Gastrocnemius medialis (tissue), 4 donors: ENCODE data around the gene DAW1. TPM values are rescaled to one million over a fixed set of nuclear protein-coding genes. Genes with fewer than 3 reads are reported as not detected.

Source experiments
- ATAC-seq, 2 donors: fragments of 150-250 bp; one replicate each; pipeline ENCODE4 v1.9.1; 2016
- DNase-seq, 2 donors: peaks; one replicate each; pipeline ENCODE4 v3.0.0-alpha.2; 2019
- H3K27ac ChIP-seq, 4 donors: fragments of 200-600 bp; sonication (generic); 1 replicate in 1 of 4; 2 replicates in 3 of 4; pipeline ENCODE4 v1.5.1; 2016 to 2018; ENCODE audit warnings: mild to moderate bottlenecking in 2 of 4, moderate library complexity in 1 of 4
- H3K27me3 ChIP-seq, 3 donors: fragments of 200-600 bp; sonication (generic) in 2 of 3; 1 replicate in 1 of 3; 2 replicates in 2 of 3; pipeline versions ENCODE4 v1.5.1 to v1.6.0; 2016 to 2019; ENCODE audit warnings: mild to moderate bottlenecking in 1 of 3, moderate library complexity in 1 of 3
- H3K36me3 ChIP-seq, 2 donors: fragments of 200-600 bp; sonication (generic) in 1 of 2; one replicate each; pipeline ENCODE4 v1.5.1; 2017 to 2018
- H3K4me1 ChIP-seq, 2 donors: fragments of 200-600 bp; sonication (generic) in 1 of 2; one replicate each; pipeline ENCODE4 v1.5.1; 2016 to 2017; ENCODE audit warnings: mild to moderate bottlenecking in 2 of 2
- H3K4me3 ChIP-seq, 4 donors: fragments of 200-600 bp; sonication (generic) in 3 of 4; 1 replicate in 1 of 4; 2 replicates in 3 of 4; pipeline ENCODE4 v1.5.1; 2016 to 2019; ENCODE audit warnings: mild to moderate bottlenecking in 2 of 4
- H3K9me3 ChIP-seq, 3 donors: fragments of 200-600 bp; sonication (generic) in 2 of 3; 1 replicate in 1 of 3; 2 replicates in 2 of 3; pipeline ENCODE4 v1.5.1; 2016 to 2019
- CTCF ChIP-seq, 5 experiments: fragments of 450-650 bp in 3 of 5; fragments of 200-600 bp in 2 of 5; sonication (generic) in 2 of 5; IDR thresholded peaks in 4 of 5; conservative IDR thresholded peaks in 1 of 5; 1 replicate in 4 of 5; 2 replicates in 1 of 5; pipeline ENCODE4 v1.5.1; 2016 to 2019; ENCODE audit warnings: antibody characterized with exemption in 5 of 5, mild to moderate bottlenecking in 3 of 5, moderate library complexity in 3 of 5
- POLR2A ChIP-seq, 2 donors: fragments of 450-650 bp; IDR thresholded peaks; one replicate each; pipeline ENCODE4 v1.6.1; 2017; ENCODE audit warnings: antibody characterized with exemption in 2 of 2, mild to moderate bottlenecking in 2 of 2, moderate library complexity in 2 of 2
- in situ Hi-C, 4 donors: fragments of 200-750 bp; cut with MboI; loops; one replicate each; pipeline versions ENCODE4 v1.15.0 to v1.8.0; 2017; ENCODE audit warnings: low sequenced_read_pairs in 4 of 4
- intact Hi-C: fragments of 100-400 bp; cut with DNase I; formaldehyde crosslinking; loops from one replicate; pipeline ENCODE4 v1.15.1; 2023; ENCODE audit warnings: low total_unique reads
- total RNA-seq, 4 donors: library from RNA; depleted of rRNA; stranded (reverse); fragments of >200 nt; gene quantifications; one replicate each; pipeline versions ENCODE4 v1.1.0 to v1.2.3, GENCODE V29; 2016

Gene DAW1
- total RNA-seq, 4 donors from 2014 or later: not detected

DNA sequence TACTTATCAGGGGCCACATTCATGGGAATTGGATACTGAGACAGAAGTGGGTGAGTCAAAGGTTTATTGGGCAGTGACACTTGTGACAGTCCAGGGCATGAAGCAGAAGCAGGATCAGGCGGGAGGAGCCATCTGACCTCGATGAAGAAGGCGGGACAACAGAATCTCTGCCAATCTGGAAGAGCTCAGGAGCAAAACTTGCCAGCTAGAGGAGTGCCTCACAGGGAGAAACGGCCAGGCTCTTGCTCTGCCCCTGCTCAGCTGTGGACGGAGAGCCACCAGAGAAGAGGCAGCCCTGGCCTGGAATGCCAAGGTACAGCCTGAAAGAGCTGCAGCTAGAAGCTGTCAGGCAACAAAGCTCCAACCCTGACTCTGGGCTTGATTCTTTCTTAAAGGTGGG is 16.9 kb downstream of the DAW1 start:
- intact Hi-C loops (no loop called here), in situ Hi-C loops (loop anchor here in 2 of 4 donors (25.0 kb wide), 1 partner anchor 774 kb away; no protein-coding TSS in a partner anchor)
- DNase-seq: no peak

GRCh38 chr2:227889336-227889735 is 17.9 kb downstream of the DAW1 start:
- Histone ChIP-seq H3K4me3 (no peak overlapping the region), H3K4me1 (no peaks in the 10 kb centered on the region), H3K27me3 (no peaks in the 10 kb centered on the region), H3K9me3 (no peaks in the 10 kb centered on the region), H3K36me3 (no peaks in the 10 kb centered on the region), H3K27ac (no peak overlapping the region)
- TF ChIP-seq POLR2A (IDR thresholded peaks at IDR 0.05) (no peak), CTCF (IDR thresholded peaks at IDR 0.05 in 4 of 5, conservative IDR thresholded peaks at IDR 0.05 in 1 of 5) (no peak)
- in situ Hi-C loops: loop anchor here in 2 of 4 donors (25.0 kb wide), 1 partner anchor 773 kb away; no protein-coding TSS in a partner anchor
- DNase-seq: no peak
- no peak for ATAC-seq
- intact Hi-C loops: no loop called here

More for the DNA sequence above, 16.9 kb downstream of the DAW1 start:
- H3K27me3 ChIP-seq: no peaks in the 10 kb centered on the region
- no peaks in the 10 kb centered on the region for H3K9me3 ChIP-seq
- TF ChIP-seq POLR2A (IDR thresholded peaks at IDR 0.05) (no peak), CTCF (IDR thresholded peaks at IDR 0.05 in 4 of 5, conservative IDR thresholded peaks at IDR 0.05 in 1 of 5) (no peak)
- no peaks in the 10 kb centered on the region for H3K36me3 ChIP-seq
- no peaks in the 10 kb centered on the region for H3K4me1 ChIP-seq
- no peak overlapping the region for H3K27ac ChIP-seq
- no peak overlapping the region for H3K4me3 ChIP-seq
- no peak for ATAC-seq

DNA sequence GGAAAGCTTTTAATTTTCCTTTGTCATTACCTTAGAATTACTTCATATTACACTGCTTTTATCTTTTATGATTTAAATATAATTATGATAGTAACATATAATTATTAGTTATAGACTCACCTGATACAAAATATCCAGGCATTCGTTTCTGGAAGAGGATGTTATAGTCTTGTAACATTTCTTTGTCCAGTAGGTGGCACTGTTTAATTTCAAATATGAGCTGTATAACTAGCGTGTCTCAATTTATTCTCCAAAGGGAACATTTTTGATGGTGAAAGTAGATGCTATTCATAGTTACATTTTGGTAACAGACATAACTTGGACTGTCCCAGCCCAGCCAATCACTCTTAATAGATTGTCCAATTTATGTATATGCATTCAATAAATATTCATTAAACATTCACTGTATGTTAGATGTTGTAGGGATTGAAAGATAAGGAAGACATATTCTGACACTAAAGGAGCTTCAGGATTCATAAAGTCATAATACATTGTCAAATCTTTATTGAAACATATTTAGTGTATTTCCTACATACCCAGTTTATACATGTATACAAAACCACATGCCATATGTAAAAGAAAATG is 19.2 kb downstream of the DAW1 start:
- Histone ChIP-seq H3K27me3 (no peaks in the 10 kb centered on the region), H3K27ac (no peak overlapping the region), H3K9me3 (no peaks in the 10 kb centered on the region), H3K4me1 (no peaks in the 10 kb centered on the region), H3K36me3 (no peaks in the 10 kb centered on the region), H3K4me3 (no peak overlapping the region)
- ATAC-seq (peak; percentile 75), DNase-seq (no peak)
- TF ChIP-seq CTCF (IDR thresholded peaks at IDR 0.05 in 4 of 5, conservative IDR thresholded peaks at IDR 0.05 in 1 of 5) (peak in 4 of 5 experiments; percentile 8 to 56 (median 41)), POLR2A (IDR thresholded peaks at IDR 0.05) (no peak)
- in situ Hi-C loops (loop anchor here in 2 of 4 donors (25.0 kb wide), 1 partner anchor 772 kb away; no protein-coding TSS in a partner anchor), intact Hi-C loops (loop anchor here (5.0 kb wide), 1 partner anchor 767 kb away; no protein-coding TSS in a partner anchor)

GRCh38 chr2:227891673-227892072 is 20.2 kb downstream of the DAW1 start:
- H3K36me3 ChIP-seq: no peaks in the 10 kb centered on the region
- H3K27ac ChIP-seq: no peak overlapping the region
- ATAC-seq (no peak), DNase-seq (no peak)
- intact Hi-C loops (loop anchor here (5.0 kb wide), 1 partner anchor 766 kb away; no protein-coding TSS in a partner anchor), in situ Hi-C loops (loop anchor here in 2 of 4 donors (25.0 kb wide), 1 partner anchor 771 kb away; no protein-coding TSS in a partner anchor)
- H3K27me3 ChIP-seq: no peaks in the 10 kb centered on the region
- no peak for TF ChIP-seq CTCF (IDR thresholded peaks at IDR 0.05 in 4 of 5, conservative IDR thresholded peaks at IDR 0.05 in 1 of 5)
- no peak for TF ChIP-seq POLR2A (IDR thresholded peaks at IDR 0.05)
- no peaks in the 10 kb centered on the region for H3K9me3 ChIP-seq
- no peaks in the 10 kb centered on the region for H3K4me1 ChIP-seq
- H3K4me3 ChIP-seq: no peak overlapping the region
